ENCODE measurements around the gene SULT1E1. TPM values are rescaled to one million over a fixed set of nuclear protein-coding genes. Genes with fewer than 3 reads are reported as not detected.

Gene SULT1E1
- total RNA-seq, 1 experiment from 2014 or later: not detected

- DNase-seq (ENCODE audit: low read depth): no peak
Observed at GRCh38 chr4:69793732-69794131, 66.2 kb downstream of the SULT1E1 start.

Other genes starting within 250 kb of the SULT1E1 start
- not detected in 2 replicates for gene UGT2A2, start 220.5 kb downstream of the SULT1E1 start, total RNA-seq (2014; rRNA removed; shearing (Covaris generic))
- not detected in 2 replicates for gene UGT2A1, start 206.9 kb downstream of the SULT1E1 start, total RNA-seq (2014; rRNA removed; shearing (Covaris generic))
- gene SULT1B1, start 99.5 kb downstream of the SULT1E1 start, total RNA-seq (2014; rRNA removed; shearing (Covaris generic)): not detected in 2 replicates
- gene CSN1S1, start 70.9 kb upstream of the SULT1E1 start, total RNA-seq (2014; rRNA removed; shearing (Covaris generic)): not detected in 2 replicates
- not detected in 2 replicates for gene CSN2, start 105.6 kb upstream of the SULT1E1 start, total RNA-seq (2014; rRNA removed; shearing (Covaris generic))
- not detected in 2 replicates for gene STATH, start 135.8 kb upstream of the SULT1E1 start, total RNA-seq (2014; rRNA removed; shearing (Covaris generic))
- 0.98 TPM in 1 of 2 replicates, not detected in the other for gene HTN3, start 168.3 kb upstream of the SULT1E1 start, total RNA-seq (2014; rRNA removed; shearing (Covaris generic))
- not detected in 2 replicates for gene HTN1, start 190.3 kb upstream of the SULT1E1 start, total RNA-seq (2014; rRNA removed; shearing (Covaris generic))